HepG2 (cell line): ENCODE data around the gene CEBPE. TPM values are rescaled to one million over a fixed set of nuclear protein-coding genes. Genes with fewer than 3 reads are reported as not detected.

Experiments used
- ATF7 ChIP-seq, 2 experiments: fragments of 450-650 bp in 1 of 2; sonication (generic) in 1 of 2; formaldehyde crosslinking in 1 of 2; IDR thresholded peaks; 2 replicates each; pipeline versions ENCODE4 v1.4.0 to v1.6.1; 2016 to 2020; ENCODE audit warnings: antibody characterized with exemption in 1 of 2, mild to moderate bottlenecking in 1 of 2, missing genetic modification reagents in 1 of 2
- CBX5 ChIP-seq: sonication (generic); formaldehyde crosslinking; IDR thresholded peaks from 2 replicates; pipeline ENCODE4 v1.4.0; 2020; ENCODE audit warnings: missing genetic modification reagents, borderline replicate concordance
- ETS1 ChIP-seq: sonication (generic); formaldehyde crosslinking; IDR thresholded peaks from 2 replicates; pipeline ENCODE4 v1.4.0; 2020; ENCODE audit warnings: missing genetic modification reagents
- ETV6 ChIP-seq: sonication (generic); formaldehyde crosslinking; conservative IDR thresholded peaks from 2 replicates; pipeline ENCODE4 v1.4.0; 2020; ENCODE audit warnings: missing genetic modification reagents
- FOXP1 ChIP-seq, 2 experiments: fragments of 450-650 bp in 1 of 2; IDR thresholded peaks; 2 replicates each; pipeline ENCODE4 v1.6.1; 2017 to 2018; ENCODE audit warnings: antibody characterized with exemption in 1 of 2
- MIER2 ChIP-seq: IDR thresholded peaks from 2 replicates; pipeline ENCODE4 v1.6.1; 2016; ENCODE audit warnings: missing biosample characterization, missing genetic modification reagents
- MLLT10 ChIP-seq: sonication (generic); formaldehyde crosslinking; IDR thresholded peaks from 2 replicates; pipeline ENCODE4 v1.4.0; 2020; ENCODE audit warnings: missing genetic modification reagents
- PATZ1 ChIP-seq: sonication (generic); formaldehyde crosslinking; IDR thresholded peaks from 2 replicates; pipeline ENCODE4 v1.4.0; 2020; ENCODE audit warnings: missing genetic modification reagents
- PLRG1 ChIP-seq: fragments of 450-650 bp; conservative IDR thresholded peaks from 2 replicates; pipeline ENCODE4 v1.6.1; 2016
- RAD51 ChIP-seq: fragments of 450-650 bp; IDR thresholded peaks from 2 replicates; pipeline ENCODE4 v1.6.1; 2016; ENCODE audit warnings: borderline replicate concordance
- SOX6 ChIP-seq, 2 experiments: fragments of 450-650 bp in 1 of 2; sonication (generic) in 1 of 2; formaldehyde crosslinking in 1 of 2; IDR thresholded peaks; 2 replicates each; pipeline versions ENCODE4 v1.4.0 to v1.6.1; 2017 to 2020; ENCODE audit warnings: antibody characterized with exemption in 1 of 2, mild to moderate bottlenecking in 1 of 2, missing genetic modification reagents in 1 of 2
- SP140L ChIP-seq: sonication (generic); formaldehyde crosslinking; IDR thresholded peaks from 2 replicates; pipeline ENCODE4 v1.4.0; 2020; ENCODE audit warnings: missing genetic modification reagents, borderline replicate concordance
- SP5 ChIP-seq: IDR thresholded peaks from 2 replicates; pipeline ENCODE4 v1.6.1; 2016; ENCODE audit warnings: low read depth, borderline replicate concordance
- SPEN ChIP-seq: sonication (generic); formaldehyde crosslinking; IDR thresholded peaks from 2 replicates; pipeline ENCODE4 v1.5.1; 2020; ENCODE audit warnings: low read depth, mild to moderate bottlenecking, missing genetic modification reagents
- TAF1 ChIP-seq: sonication (generic); formaldehyde crosslinking; IDR thresholded peaks from 2 replicates; pipeline ENCODE4 v1.4.0; 2020; ENCODE audit warnings: missing genetic modification reagents
- TAF15 ChIP-seq: fragments of 200-400 bp; formaldehyde crosslinking; IDR thresholded peaks from one replicate; pipeline ENCODE4 v1.6.1; 2018; ENCODE audit warnings: mild to moderate bottlenecking, low read depth, low read length; ENCODE audit not compliant: poor library complexity, severe bottlenecking
- XRCC5 ChIP-seq: fragments of 200-400 bp; formaldehyde crosslinking; optimal IDR thresholded peaks from 2 replicates; pipeline ENCODE3; 2017; ENCODE audit warnings: mild to moderate bottlenecking, low read length
- ZNF333 ChIP-seq: sonication (generic); formaldehyde crosslinking; IDR thresholded peaks from 2 replicates; pipeline ENCODE4 v1.4.0; 2020; ENCODE audit warnings: mild to moderate bottlenecking, missing genetic modification reagents, borderline replicate concordance
- ZNF335 ChIP-seq: sonication (generic); formaldehyde crosslinking; IDR thresholded peaks from 2 replicates; pipeline ENCODE4 v1.4.0; 2020; ENCODE audit warnings: missing genetic modification reagents
- ZNF510 ChIP-seq: sonication (generic); formaldehyde crosslinking; IDR thresholded peaks from 2 replicates; pipeline ENCODE4 v1.4.0; 2020; ENCODE audit warnings: low read depth, mild to moderate bottlenecking, missing genetic modification reagents
- ZNF766 ChIP-seq: sonication (generic); formaldehyde crosslinking; IDR thresholded peaks from 2 replicates; pipeline ENCODE4 v1.5.0; 2020; ENCODE audit warnings: missing genetic modification reagents, borderline replicate concordance
- polyA plus RNA-seq, 8 experiments: library from polyadenylated mRNA; depleted of rRNA in 3 of 8; stranded (reverse) in 7 of 8; unstranded in 1 of 8; fragments of >200 nt; fragmentation: Illumina TruSeq in 4 of 8; extraction: Trizol in 4 of 8; gene quantifications; 2 replicates each; pipeline versions ENCODE4 v1.2.1 to v1.2.3, GENCODE V29; 2011 to 2016; ENCODE audit warnings: low read depth in 4 of 8, missing spikeins in 1 of 8, mixed read lengths in 1 of 8; ENCODE audit not compliant: insufficient read depth in 1 of 8
- total RNA-seq, 5 experiments: library from RNA; depleted of rRNA; stranded (reverse); fragments of >200 nt; fragmentation: Illumina TruSeq; extraction: Trizol; gene quantifications; 2 replicates each; pipeline ENCODE4 v1.2.3, GENCODE V29; 2016; ENCODE audit warnings: low read depth in 1 of 5
- TF ChIP-seq, protein P1 (sequence below): sonication (generic); formaldehyde crosslinking; IDR thresholded peaks from 2 replicates; pipeline ENCODE4 v1.4.0; 2020; ENCODE audit warnings: missing genetic modification reagents; ENCODE audit errors: not compliant biosample characterization

CEBPE gene
- total and polyA plus RNA-seq, 2 of the 13 experiments (the other 11 are each of a cell fraction or from before 2014, with no cell fraction given), result 0.09 to 0.11 TPM

- TF ChIP-seq ZNF333 (CRISPR knock-in tag), result no peak
- TF ChIP-seq MIER2 (CRISPR knock-in tag), result no peak
- no peak for TF ChIP-seq SP140L (CRISPR knock-in tag)
- TF ChIP-seq RAD51, result peak; percentile 30; the same call in 1 of the 2 replicates
- TF ChIP-seq FOXP1 (IDR thresholded peaks at IDR 0.05), result 0 out of 2 replicates have a peak, but pooled peaks have one; percentile 45
- TF ChIP-seq FOXP1 (CRISPR knock-in tag; IDR thresholded peaks at IDR 0.05), result no peak
- TF ChIP-seq PATZ1 (CRISPR knock-in tag), result no peak
- TF ChIP-seq, protein P1, sequence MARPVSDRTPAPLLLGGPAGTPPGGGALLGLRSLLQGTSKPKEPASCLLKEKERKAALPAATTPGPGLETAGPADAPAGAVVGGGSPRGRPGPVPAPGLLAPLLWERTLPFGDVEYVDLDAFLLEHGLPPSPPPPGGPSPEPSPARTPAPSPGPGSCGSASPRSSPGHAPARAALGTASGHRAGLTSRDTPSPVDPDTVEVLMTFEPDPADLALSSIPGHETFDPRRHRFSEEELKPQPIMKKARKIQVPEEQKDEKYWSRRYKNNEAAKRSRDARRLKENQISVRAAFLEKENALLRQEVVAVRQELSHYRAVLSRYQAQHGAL (CRISPR knock-in tag), result no peak
- TF ChIP-seq PLRG1, result no peak
- no peak for TF ChIP-seq TAF15
- no peak for TF ChIP-seq ZNF335 (CRISPR knock-in tag)
- no peak for TF ChIP-seq ZNF766 (CRISPR knock-in tag)
- TF ChIP-seq ATF7 (IDR thresholded peaks at IDR 0.05), result 0 out of 2 replicates have a peak, but pooled peaks have one; percentile 8
- no peak for TF ChIP-seq ATF7 (CRISPR knock-in tag; IDR thresholded peaks at IDR 0.05)
- TF ChIP-seq MLLT10 (CRISPR knock-in tag), result no peak
- 0 out of 2 replicates have a peak, but pooled peaks have one; percentile 74 for TF ChIP-seq SOX6 (IDR thresholded peaks at IDR 0.05)
- no peak for TF ChIP-seq SOX6 (CRISPR knock-in tag; IDR thresholded peaks at IDR 0.05)
- no peak for TF ChIP-seq SP5
- no peak for TF ChIP-seq ETS1 (CRISPR knock-in tag)
- no peak for TF ChIP-seq ZNF510 (CRISPR knock-in tag)
- no peak for TF ChIP-seq CBX5 (CRISPR knock-in tag)
- TF ChIP-seq SPEN, result no peak
- TF ChIP-seq TAF1, result no peak
- no peak for TF ChIP-seq ETV6 (CRISPR knock-in tag)
- TF ChIP-seq XRCC5, result no peak
Observed at GRCh38 chr14:23110579-23111365, 8.3 kb downstream of the CEBPE start (continued).
